HFFc6 (cell line): ENCODE measurements around the gene ACP4. TPM values are rescaled to one million over a fixed set of nuclear protein-coding genes. Genes with fewer than 3 reads are reported as not detected.

ENCODE experiments used
- DNase-seq: peaks from one replicate; pipeline ENCODE4 v3.0.0-alpha.2; 2018
- H3K27ac Mint-ChIP-seq: 2 replicates; pipeline ENCODE4 v1.8.0; 2020; ENCODE audit warnings: mild to moderate bottlenecking, mixed read lengths
- H3K27me3 Mint-ChIP-seq: 2 replicates; pipeline ENCODE4 v1.8.0; 2021; ENCODE audit warnings: mild to moderate bottlenecking, moderate library complexity, mixed read lengths; ENCODE audit not compliant: insufficient read depth
- H3K36me3 Mint-ChIP-seq: 2 replicates; pipeline ENCODE4 v1.8.0; 2021; ENCODE audit warnings: low read depth, mixed read lengths
- H3K4me1 Mint-ChIP-seq: 2 replicates; pipeline ENCODE4 v1.8.0; 2020; ENCODE audit warnings: low read depth, mixed read lengths
- H3K4me3 Mint-ChIP-seq: 2 replicates; pipeline ENCODE4 v1.8.0; 2020; ENCODE audit warnings: mild to moderate bottlenecking, moderate library complexity, mixed read lengths
- H3K9me3 Mint-ChIP-seq: 2 replicates; pipeline ENCODE4 v1.8.0; 2020; ENCODE audit warnings: mild to moderate bottlenecking, mixed read lengths
- CTCF ChIP-seq: fragments of 200-600 bp; sonication (generic); IDR thresholded peaks from 2 replicates; pipeline ENCODE4 v1.5.0; 2021; ENCODE audit warnings: antibody characterized with exemption, mild to moderate bottlenecking
- total RNA-seq, 6 experiments: library from RNA; stranded (reverse); fragmentation: NEBNext Ultra II Directional; extraction: Animal tissue kit (Norgen Biotek cat#: 25700); gene quantifications; 2 replicates in 1 of 6; 3 replicates in 5 of 6; pipeline ENCODE4 v1.2.3, GENCODE V29; 2021

Gene ACP4
- total RNA-seq, 6 experiments from 2014 or later: not detected

- H3K4me1 Mint-ChIP-seq: peaks cover 7% of the 10 kb centered on the region
- DNase-seq: no peak
- H3K4me3 Mint-ChIP-seq: no peak overlapping the region
- no peaks in the 10 kb centered on the region for H3K36me3 Mint-ChIP-seq
- no peak for TF ChIP-seq CTCF
- no peaks in the 10 kb centered on the region; the same call in 1 of the 2 replicates for H3K9me3 Mint-ChIP-seq
- H3K27ac Mint-ChIP-seq: no peak overlapping the region
- peaks cover 45% of the 10 kb centered on the region for H3K27me3 Mint-ChIP-seq
These were observed 32.5 kb downstream of the ACP4 start for GRCh38 chr19:50822661-50823208.

GRCh38 chr19:50823389-50824042 is 33.3 kb downstream of the ACP4 start, which contains the start of gene KLK1:
Gene KLK1, minus strand, starts transcription at chr19:50823787. Its CDS starts 39 bp downstream, at chr19:50823748.
- Mint-ChIP-seq H3K4me3 (no peak within 1 kb of the TSS), H3K27me3 (peaks cover 46% of the 10 kb centered on the region), H3K9me3 (no peaks in the 10 kb centered on the region; the same call in 1 of the 2 replicates), H3K36me3 (no peaks in the 10 kb centered on the region), H3K27ac (no peak within 1 kb of the TSS), H3K4me1 (peaks cover 7% of the 10 kb centered on the region)
- DNase-seq: no peak
- no peak for TF ChIP-seq CTCF

GRCh38 chr19:50826492-50827240 is 36.5 kb downstream of the ACP4 start:
- Mint-ChIP-seq H3K9me3 (no peaks in the 10 kb centered on the region; the same call in 1 of the 2 replicates), H3K4me1 (no peaks in the 10 kb centered on the region), H3K27ac (no peak overlapping the region), H3K36me3 (no peaks in the 10 kb centered on the region), H3K4me3 (no peak overlapping the region), H3K27me3 (peaks cover 31% of the 10 kb centered on the region)
- no peak for DNase-seq
- no peak for TF ChIP-seq CTCF

- no peaks in the 10 kb centered on the region for H3K36me3 Mint-ChIP-seq
- H3K9me3 Mint-ChIP-seq: no peaks in the 10 kb centered on the region; the same call in 1 of the 2 replicates
- TF ChIP-seq CTCF: no peak
- no peak for DNase-seq
- peaks cover 27% of the 10 kb centered on the region for H3K27me3 Mint-ChIP-seq
- no peak overlapping the region for H3K27ac Mint-ChIP-seq
- no peak overlapping the region for H3K4me3 Mint-ChIP-seq
- no peaks in the 10 kb centered on the region for H3K4me1 Mint-ChIP-seq
These were observed 37.3 kb downstream of the ACP4 start for GRCh38 chr19:50827476-50827875.

GRCh38 chr19:50829801-50830200 is 39.6 kb downstream of the ACP4 start:
- no peak for TF ChIP-seq CTCF
- Mint-ChIP-seq H3K4me1 (no peaks in the 10 kb centered on the region), H3K27ac (no peak overlapping the region), H3K36me3 (no peaks in the 10 kb centered on the region), H3K4me3 (no peak overlapping the region), H3K9me3 (no peaks in the 10 kb centered on the region; the same call in 1 of the 2 replicates), H3K27me3 (peaks cover 25% of the 10 kb centered on the region)
- no peak for DNase-seq
